ENCODE data around the gene GRAMD1B. TPM values are rescaled to one million over a fixed set of nuclear protein-coding genes. Genes with fewer than 3 reads are reported as not detected.
"Not testable (repeated sequence)": the region's sequence is repeated elsewhere in the genome, so short reads cannot be mapped to it uniquely, and the experiment has no call there.

GRAMD1B gene
- total RNA-seq, 1 donor from 2014 or later = 1.4 TPM

DNA sequence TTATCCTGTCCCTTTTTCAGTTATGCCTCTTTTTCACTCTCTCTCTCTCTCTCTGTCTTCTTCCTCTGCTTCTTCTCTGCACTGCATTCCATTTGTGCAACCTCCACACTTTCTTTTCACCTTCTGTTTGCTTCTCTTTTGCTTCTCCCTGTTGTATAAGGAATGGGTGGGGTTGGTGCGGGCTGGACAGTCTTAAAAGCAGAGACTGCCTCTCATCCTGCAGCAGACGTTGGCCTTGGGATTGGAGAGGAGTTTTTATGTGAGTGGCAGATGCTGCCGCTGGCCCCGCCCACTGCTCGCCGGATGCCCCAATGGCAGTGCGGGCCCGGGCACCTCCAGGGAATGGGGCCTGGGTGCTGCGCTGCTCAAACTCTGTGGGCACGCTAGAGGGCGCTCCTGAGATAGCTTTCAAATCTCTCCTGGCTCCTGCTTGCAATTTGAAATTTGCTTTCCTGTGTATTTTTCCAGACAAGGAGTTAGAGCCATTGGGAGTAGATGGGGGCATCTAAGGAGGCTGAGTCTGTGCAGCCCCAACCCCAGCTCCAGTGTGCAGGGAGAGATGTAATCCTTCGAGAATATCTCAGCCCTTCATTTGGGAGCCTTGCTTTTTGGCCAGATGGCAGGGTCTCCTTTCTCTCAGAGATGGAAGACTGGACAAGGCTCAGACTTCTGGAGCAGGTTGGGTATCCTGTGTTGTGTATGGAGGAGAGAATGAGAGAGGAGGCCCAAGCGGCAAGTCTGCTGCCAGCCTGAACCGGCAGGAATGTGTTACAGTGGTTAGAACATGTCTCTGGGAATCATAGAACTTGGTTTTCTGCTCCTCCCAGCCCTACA lies 81.2 kb downstream of the GRAMD1B start:
- peak; percentile 98 for ATAC-seq

- ATAC-seq = not testable (repeated sequence)
Measured at GRCh38 chr11:123513309-123513708, 83.2 kb downstream of the GRAMD1B start.

- no peak for ATAC-seq
Measured at GRCh38 chr11:123516238-123516637, 86.2 kb downstream of the GRAMD1B start.

DNA sequence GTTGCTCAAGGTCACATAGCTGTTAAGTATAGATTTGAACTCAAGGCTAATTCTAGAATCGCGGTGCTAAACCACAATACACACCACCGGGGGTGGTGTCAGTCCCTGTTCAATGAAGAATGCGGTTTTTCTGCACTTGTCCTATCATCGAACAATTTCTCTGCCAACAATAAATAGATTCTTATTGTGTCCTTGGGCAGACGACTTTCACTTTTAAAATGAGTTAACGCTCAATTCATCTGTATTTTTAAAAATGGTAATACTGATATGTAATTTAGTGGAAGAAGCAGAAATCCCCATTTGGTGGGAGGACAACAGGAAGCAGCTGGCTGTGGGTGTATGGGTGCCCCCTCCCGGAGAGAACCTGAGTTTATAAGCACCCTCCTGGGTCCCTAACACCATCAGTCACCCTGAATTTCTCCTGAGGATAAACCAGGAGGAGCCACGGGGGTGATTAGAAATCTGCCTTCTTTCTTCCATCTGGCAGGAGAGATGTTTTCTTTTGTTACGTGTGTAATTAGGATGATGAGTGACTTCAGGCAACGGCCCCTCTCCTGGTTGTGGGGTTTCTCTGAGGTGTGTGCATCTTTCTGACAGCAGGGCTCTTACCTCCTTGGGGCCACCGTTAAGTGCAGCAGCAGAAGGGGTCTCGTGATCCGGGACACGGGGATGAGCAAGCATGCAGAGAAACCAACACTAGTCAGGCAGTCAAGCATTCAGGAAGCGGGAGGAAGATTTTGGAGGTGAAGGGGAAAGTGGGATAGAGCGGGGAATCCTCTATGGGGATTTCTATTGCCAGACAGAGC lies 87.7 kb downstream of the GRAMD1B start:
- ATAC-seq = no peak

- ATAC-seq = no peak
Measured at GRCh38 chr11:123518496-123519054, 88.5 kb downstream of the GRAMD1B start.

DNA sequence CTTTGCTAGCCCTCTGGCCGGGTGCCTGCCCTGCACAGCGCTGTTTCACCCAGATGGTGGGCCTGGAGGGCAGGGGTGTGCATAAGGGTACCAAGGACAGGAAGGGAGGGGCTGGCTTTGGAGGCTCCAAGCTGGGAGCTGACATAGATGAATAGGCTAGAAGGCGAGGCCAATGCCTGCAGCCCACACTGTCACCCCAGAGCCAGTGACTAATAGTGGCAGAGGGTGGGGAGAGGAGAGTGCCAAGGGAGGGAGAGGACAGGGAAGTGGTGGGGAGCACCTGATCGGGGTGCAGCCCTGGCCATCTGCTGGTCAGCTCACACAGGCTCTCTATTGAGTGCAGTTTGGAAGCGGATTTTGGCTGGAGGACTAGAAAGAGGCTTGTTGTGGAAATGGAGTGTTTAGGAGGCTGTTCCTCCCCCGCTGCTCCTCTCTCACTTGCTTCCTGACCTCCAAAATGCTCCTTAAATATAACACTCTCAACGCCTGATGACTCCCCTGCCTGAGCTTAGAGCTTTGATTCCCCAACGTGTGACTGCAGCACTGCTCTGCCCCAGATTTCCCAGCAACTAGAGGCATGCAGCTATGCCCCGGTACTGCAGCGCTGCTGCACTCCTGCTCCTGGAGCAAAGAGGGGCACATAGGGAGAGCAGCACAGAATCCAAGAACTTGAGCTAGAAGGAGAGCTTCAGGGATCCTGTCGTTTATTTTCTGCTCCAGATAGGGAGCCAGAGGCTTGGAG lies 89.2 kb downstream of the GRAMD1B start:
- peak; percentile 94 for ATAC-seq

DNA sequence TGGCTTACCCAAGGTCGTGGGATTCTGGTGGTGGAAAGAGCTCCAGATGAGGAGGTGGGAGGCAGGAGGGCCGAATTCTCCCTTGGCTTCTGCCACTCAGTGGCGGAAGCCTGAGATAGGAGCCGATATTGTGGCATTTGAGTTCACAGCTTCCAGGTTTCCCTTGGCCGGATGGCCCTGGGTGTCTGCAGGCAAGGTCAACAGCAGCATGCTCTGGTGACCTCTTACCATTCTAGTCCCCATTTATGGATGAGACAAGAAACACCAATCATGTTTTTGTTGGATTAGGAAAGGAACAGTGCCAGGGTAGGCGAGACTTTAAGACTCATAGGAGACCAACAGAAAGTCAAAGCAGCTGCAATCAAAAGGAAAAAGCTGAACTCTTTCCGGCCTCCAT lies 89.7 kb downstream of the GRAMD1B start:
- ATAC-seq = no peak

DNA sequence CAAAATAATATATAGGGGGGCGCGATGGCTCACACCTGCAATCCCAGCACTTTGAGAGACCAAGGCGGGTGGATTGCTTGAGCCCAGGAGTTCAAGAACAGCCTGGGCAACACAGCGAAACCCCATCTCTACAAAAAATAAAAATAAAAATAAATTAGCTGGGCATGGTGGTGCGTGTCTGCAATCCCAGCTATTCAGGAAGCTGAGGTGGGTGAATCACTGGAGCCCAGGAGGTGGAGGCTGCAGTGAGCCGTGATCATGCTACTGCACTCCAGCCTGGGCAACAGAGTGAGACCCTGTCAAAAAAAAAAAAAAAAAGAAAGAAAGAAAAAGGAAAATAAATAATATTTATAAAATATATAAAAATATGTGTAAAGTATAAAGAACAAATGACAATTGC lies 90.4 kb downstream of the GRAMD1B start:
- not testable (repeated sequence) for ATAC-seq

GRCh38 chr11:123521001-123521400 lies 90.9 kb downstream of the GRAMD1B start:
- no peak for ATAC-seq

- ATAC-seq = no peak
Measured at GRCh38 chr11:123521930-123522329, 91.9 kb downstream of the GRAMD1B start.

DNA sequence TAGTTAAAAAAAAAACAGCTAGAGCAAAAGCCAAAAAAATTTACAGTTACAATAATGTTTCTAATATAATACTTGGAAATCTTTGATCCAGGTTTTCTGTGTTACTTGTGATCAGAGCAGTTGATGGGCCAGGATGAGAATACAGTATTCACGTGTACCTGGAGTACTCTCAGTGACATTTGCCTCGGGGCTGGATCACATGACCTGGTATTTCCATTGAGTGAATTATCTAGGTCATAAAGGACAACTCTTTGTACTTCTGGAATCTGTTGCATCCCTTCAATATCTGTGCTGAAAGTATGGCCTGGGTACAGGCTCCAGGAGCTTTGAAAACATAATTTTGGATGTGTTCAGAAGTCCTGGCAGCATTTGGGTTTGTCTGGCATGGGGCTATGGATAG lies 93.5 kb downstream of the GRAMD1B start:
- no peak for ATAC-seq

DNA sequence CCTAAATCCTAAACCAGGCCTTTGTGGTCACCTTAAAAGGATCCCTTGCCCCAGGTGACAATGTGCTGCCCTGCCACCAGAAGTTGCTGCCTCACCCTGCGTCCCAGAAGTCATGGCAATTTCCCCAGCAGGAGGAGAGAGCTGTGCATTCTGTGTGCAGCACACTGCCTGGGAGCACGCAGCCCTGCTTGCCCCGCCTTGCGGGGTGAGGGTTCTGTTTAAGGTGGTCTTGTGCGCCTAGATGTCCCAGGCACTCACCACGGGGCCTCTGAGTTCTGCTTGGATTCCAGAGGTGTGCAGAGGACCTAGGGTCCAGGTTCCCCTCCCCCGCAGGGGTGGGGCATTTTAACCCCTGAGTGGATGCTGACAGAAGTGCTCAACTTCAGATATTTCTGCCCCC lies 95.0 kb downstream of the GRAMD1B start:
- peak; percentile 37 for ATAC-seq

- ATAC-seq = no peak
Measured at GRCh38 chr11:123525511-123525918, 95.4 kb downstream of the GRAMD1B start.

GRCh38 chr11:123526027-123526805 lies 96.1 kb downstream of the GRAMD1B start:
- ATAC-seq = no peak

GRCh38 chr11:123526918-123527317 lies 96.8 kb downstream of the GRAMD1B start:
- ATAC-seq = no peak

- no peak for ATAC-seq
Measured at GRCh38 chr11:123527526-123527925, 97.5 kb downstream of the GRAMD1B start.

- no peak for ATAC-seq
Measured at GRCh38 chr11:123527947-123528346, 97.9 kb downstream of the GRAMD1B start.

GRCh38 chr11:123531325-123531724 lies 101.3 kb downstream of the GRAMD1B start:
- ATAC-seq = no peak

GRCh38 chr11:123532131-123532530 lies 102.1 kb downstream of the GRAMD1B start:
- ATAC-seq = no peak

DNA sequence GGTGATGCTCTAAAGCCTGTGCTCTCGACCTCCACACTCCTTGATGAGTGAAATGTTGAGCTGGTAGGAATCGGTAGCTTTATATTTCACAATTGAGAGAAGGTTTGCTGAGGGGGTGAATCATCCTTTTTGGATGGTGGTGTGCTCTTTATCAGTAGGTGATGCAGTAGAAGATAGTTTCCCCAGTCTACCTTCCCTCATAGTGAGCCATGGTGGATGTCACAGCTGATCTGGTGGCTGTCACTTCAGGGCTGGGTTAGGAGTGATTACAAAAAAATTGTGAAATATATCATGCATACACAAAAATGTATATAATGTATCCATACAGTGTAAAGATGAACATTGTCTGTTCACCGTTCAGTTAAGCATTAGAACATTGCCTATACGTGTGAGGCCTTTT lies 105.3 kb downstream of the GRAMD1B start:
- ATAC-seq = no peak

GRCh38 chr11:123536690-123537437 lies 106.8 kb downstream of the GRAMD1B start:
- no peak for ATAC-seq

Measured in esophagus mucosa (tissue), 1 donor.